GM18873 (cell line): ENCODE data around the gene SAP30.

Source experiments
- ATAC-seq: cut with Tn5 transposase; IDR thresholded peaks from one replicate; pipeline ENCODE4 v1.9.1; 2021; ENCODE audit warnings: mild to moderate bottlenecking, moderate library complexity, moderate number of reproducible peaks; ENCODE audit not compliant: unreplicated experiment, low FRiP score

Gene SAP30

DNA sequence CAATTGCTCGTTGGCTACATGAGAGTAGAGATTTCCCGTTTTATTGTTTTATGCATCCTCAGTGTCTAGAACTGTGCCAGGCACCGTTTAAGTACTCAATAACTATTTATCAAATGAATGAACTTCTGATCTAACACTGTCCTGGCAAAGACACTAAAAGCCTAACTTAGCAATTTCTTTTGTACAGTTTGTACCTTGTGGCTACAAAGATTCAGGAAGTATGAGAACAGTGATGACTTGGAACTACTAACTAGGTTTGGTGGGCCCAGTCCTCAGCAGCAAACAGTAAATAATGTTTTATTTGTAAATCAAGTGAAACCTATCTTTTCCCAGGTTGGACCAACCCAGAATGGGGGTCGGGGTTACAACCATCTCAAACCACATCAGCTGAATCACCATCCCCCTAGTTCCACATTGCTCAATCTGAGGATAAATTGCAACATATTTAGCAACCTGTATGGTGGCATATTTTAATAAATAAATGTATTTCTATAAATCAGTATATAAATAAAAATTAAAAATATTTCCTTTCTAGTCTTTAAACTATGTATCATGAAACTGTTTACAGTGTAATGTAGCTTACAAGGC, 40.4 kb downstream of the SAP30 start:
- ATAC-seq = no peak

DNA sequence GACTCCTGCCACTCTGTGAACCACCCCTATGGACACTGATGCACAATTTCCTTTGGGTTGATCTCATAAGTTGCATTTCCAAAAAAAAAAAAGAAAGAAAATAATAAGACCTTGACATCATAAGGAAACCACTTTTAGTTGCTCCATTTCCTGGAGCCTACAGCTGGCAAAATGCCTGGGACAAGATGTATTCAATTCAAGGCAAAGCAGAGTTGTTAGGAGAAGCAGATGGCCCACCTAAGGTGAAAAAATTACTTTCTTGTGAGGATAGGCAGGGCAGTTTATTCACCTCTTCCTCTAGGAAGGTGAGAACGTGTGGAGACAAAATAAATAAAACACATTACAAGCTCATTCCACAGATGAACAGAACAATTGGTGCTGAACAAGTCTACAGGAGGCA, 42.3 kb downstream of the SAP30 start:
- ATAC-seq = no peak

DNA sequence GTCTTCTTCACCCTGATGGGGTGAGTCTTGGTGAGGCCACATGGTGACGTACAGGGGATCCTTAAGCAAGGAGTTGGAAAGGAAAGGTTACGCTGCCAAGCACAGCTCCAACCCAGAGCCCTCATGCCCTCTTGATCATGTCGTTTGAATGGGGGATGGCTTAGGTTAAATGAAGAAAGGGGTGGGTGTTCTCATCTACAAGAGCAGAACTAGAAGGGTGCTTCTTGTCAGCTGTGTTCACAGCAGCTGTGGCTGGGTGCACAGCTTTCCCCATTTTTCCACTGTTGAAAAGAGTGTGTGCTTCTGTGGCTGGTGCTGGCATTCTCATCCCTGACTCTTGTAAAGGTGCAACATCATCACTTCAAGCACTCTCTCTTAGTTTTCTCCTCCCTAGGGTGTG, 43.7 kb downstream of the SAP30 start:
- no peak for ATAC-seq

DNA sequence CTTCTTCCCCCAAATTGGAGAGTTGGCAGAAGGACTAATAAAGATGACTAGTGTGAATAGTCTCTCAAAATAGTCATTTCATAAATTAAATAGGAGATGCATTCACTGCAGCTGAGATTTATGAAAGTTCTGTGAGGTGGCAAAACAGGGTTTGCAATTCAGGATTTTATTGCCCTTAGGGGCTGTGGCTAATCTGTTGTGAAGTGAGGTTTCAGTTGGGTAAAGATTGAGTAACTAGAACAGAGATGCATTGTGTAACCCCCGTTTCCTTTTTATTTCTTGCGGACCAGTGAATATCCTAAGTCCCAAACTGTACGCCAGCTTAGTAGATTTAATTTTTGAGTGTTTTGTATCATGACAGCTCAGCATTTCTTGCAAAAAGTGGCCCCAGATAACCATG, 44.3 kb downstream of the SAP30 start:
- ATAC-seq = no peak

DNA sequence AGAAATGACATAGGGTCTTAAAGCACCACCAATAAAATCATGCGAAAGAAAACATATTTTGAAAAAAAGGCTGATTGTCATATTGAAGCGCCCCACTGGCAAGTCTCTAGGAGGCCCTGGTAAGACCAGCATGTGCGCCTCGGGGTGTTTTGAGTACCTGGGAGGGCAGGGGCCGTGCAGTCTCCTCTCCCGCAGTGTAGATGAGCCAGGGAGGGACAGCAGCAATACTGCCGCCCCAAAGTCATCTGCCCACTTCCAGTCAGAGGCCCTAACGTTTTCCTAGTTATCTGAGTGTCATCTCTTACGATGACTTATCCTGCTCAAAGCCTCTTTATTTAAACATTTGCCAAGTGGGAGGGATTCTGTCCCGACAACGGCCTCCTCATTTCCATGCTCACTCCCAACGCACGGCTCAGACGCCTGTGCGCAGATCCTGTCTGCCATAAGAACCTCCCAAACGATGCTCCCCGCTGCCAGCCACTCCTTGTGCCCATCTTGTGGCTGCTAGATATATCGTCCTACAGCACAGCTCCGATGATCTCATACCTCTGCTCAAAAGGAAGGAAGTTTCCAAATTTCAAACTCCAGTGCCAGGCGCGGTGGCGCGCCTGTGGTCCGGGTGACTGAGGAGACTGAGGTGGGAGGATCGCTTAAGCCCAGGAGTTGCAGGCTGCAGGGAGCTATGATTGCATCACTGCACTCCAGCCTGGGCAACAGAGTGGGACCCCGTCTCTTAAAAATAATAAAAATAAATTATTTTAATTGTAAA, 45.3 kb downstream of the SAP30 start:
- no peak for ATAC-seq

DNA sequence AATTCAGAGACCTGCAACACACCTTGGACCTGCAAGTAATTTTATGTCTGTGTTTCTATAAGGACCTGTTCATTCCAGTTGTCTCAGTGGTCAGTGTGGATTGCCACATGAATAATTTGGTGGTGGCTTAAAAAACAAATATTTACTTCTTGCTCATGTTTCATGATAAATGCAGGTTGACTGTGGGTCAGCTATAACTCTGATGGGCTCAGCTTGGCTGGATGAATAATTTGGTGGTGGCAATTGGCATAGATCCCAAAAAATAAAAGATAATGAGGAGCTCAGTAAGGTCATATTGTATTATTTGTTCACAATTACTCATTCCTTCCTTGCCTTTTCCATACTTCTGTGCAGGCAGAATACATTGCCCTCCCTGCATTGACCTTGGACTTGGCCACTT, 47.1 kb downstream of the SAP30 start:
- no peak for ATAC-seq

DNA sequence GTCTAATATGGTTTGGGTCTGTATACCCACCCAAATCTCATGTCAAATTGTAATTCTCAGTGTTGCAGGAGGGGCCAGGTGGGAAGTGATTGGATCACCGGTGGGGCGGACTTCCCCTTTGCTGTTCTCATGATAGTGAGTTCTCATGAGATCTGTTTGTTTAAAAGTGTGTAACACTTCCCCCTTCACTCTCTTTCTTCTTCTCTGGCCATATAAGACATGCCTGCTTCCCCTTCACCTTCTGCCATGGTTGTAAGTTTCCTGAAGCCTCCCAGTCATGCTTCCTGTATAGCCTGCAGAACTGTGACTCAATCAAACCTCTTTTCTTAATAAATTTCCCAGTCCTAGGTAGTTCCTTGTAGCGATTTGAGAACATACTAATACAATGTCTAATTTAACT, 47.9 kb downstream of the SAP30 start:
- ATAC-seq = no peak

DNA sequence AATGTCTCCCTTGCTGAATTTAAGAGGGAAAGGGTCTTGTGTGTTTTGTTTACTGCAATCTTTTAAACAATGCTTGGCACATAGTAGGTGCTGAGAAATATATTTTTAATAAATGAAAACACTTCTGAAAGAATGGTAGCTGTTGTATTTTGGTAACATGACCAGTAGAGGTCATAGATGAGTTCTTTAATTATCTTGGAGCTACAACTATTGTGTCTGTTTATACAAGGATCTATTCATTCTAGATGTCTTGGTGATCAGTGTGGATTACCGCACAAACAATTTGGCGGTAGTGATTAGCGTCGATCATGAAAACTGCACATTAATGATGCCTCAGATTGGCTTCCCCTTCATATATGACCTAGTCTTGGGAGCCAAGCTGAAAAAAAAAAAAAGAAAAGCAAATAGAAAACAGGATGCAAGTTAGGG, 49.6 kb downstream of the SAP30 start:
- ATAC-seq = no peak

DNA sequence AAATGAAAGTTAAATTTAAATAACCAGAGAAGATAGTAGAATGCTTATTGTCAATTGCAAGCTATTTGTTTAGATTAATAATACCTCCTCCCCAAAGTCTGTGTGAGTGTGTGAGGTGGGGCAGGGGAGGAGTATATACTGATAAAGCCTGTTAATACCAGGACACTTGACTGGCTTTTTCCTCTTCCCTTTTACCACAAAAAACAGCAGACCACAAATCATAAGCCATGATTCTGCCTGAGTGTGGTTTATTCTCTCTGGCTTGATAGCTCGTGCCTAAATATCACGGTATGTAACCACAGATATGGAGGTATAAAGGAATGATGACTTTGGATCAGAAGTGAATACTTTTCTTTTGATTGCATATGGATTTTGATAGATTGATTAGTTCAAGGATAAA, 50.0 kb downstream of the SAP30 start:
- no peak for ATAC-seq

DNA sequence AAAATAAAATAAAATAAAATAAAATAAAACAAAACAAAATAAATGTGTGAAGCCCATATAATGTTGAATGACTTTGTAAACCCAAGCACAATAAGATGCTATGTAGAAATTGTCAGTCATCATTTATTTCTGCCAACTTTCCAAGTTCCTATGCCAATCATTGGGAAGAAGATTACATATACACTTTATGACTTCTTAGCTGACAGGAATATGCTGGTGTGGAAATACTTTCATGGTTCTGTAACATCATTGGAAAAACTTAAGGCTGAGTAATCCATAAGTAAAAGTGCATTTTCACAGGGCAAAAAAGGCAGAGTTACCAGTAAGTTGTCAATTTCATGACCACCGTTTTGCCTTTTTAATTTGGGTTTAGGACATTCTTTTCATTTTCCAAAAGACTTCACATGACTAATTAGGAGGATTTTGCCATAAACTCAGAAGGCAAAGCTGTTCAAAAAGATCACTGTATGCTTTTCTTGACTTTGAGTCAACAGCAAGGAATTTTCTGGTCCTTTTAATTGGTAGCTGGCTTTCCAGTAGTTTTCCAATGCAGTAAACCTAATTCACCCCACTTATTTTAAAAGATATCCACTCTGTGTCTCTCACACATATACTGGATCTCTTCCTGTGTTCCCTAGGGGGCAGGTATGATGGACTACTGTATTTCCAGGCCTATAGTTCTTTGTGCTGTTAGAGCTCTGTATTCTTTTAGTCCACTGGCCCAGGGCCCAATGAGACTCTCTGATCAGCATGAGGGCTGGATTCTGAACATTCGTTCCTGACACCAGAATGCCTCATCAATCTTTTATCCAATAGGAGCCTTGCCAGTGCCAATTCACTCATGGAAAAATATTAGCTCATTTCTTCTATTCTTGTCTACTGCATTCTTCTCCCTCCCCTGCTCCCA, 54.4 kb downstream of the SAP30 start:
- no peak for ATAC-seq

DNA sequence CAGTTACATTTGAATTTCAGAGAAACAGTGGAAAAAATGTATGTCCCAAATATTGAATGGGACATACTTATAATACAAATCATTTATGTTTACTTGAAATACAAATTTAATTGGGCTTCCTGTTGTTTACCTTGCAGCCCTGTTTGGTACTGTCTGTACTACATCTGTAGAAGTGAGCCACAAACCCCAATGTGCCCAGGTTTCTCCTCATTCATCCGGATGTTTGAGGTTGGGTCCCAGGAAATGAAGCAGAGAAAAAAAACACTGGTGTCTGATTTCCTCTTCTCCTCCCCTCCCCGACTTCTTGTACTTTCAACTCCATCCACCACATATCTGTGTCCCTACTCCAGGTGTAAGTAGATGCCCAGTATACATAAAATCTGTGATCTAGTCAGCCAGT, 55.3 kb downstream of the SAP30 start:
- no peak for ATAC-seq
